ENCODE data around the gene USP53.
"Not testable (repeated sequence)": the region's sequence is repeated elsewhere in the genome, so short reads cannot be mapped to it uniquely, and the experiment has no call there.

Gene USP53

GRCh38 chr4:119328695-119329094 lies 116.2 kb downstream of the USP53 start:
- DNase-seq = no peak

DNA sequence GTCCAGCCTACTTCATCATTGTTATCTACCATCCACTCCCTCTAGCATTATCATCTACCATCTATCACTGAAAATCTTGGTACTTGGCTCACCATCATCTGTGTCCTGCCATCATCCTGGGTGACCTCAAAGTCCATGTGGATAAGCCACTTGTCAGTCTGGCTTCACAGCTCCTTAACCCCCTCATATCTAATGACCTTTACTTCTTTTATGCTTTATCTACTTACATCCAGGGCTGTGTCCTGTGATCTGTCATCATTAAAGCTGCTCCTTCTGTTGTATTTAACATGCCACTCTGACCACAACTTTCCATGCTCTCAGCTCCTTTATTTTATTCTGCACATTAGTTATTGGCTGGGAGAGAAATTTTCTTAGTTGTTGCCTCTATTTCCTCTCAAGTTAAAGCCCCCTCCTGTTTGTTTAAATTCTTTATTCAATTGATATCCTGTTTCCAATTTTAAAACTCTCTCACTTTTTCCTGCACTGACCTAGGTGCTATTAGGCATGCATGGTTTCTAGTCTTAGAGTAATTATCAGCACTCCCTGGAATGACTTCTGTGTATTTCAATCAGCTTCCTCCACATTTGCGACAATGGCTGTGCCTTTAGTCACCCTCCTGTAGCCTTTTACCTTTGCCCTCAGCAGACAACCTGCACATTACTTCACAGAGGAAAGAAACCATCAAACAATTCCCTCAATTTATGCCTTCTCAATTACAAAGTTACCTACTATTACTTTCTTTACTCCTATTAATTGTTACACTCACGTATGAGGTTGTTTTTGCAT lies 117.5 kb downstream of the USP53 start:
- DNase-seq = no peak

- not testable (repeated sequence) for DNase-seq
Observed at GRCh38 chr4:119336332-119336979, 123.9 kb downstream of the USP53 start.

GRCh38 chr4:119337010-119337409 lies 124.5 kb downstream of the USP53 start:
- no peak for DNase-seq

- not testable (repeated sequence) for DNase-seq
Observed at GRCh38 chr4:119339895-119340294, 127.4 kb downstream of the USP53 start.

DNA sequence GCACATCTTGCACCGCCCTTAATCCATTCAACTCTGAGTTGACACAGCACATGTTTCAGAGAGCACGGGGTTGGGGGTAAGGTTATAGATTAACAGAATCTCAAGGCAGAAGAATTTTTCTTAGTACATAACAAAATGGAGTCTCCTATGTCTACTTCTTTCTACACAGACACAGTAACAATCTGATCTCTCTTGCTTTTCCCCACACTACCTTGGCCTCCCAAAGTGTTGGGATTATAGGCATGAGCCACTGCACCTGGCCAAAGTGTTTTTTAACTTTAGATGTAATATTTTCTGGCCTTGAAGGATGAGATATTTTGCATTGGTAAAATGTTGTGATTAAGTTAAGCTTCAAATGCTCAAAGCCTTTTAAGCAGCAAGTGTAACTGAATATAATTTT lies 130.8 kb downstream of the USP53 start:
- DNase-seq = not testable (repeated sequence)

Measured in NCI-H1048 (cell line).